AG08396 (cell line): ENCODE data around the gene ANKRD13C.
A peak's percentile ranks its signal among the peaks of the same experiment; 100 is the strongest.

Experiments used
- DNase-seq: peaks from one replicate; pipeline ENCODE4 v3.0.0; 2012; ENCODE audit warnings: low spot score, mixed read lengths

The ANKRD13C gene

GRCh38 chr1:70293186-70293843 lies 61.2 kb downstream of the ANKRD13C start:
- DNase-seq: no peak

DNA sequence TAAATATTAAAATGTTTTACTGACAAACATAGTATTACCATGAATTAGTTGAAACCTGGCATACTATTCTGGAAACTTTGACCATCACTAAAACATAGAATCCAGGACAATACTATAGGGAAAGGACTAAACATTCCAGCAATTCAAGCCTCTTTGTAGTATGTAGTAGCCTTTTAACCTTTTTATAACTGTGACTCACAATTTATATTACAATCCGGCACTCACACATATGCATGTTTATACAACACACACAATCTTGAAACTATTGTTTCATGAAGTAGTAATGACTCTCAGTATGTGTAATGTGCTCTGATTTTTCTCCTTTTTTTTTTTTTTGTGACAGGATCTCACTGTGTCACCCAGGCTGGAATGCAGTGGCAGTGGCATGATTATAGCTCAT lies 64.3 kb downstream of the ANKRD13C start:
- DNase-seq: peak; percentile 6

DNA sequence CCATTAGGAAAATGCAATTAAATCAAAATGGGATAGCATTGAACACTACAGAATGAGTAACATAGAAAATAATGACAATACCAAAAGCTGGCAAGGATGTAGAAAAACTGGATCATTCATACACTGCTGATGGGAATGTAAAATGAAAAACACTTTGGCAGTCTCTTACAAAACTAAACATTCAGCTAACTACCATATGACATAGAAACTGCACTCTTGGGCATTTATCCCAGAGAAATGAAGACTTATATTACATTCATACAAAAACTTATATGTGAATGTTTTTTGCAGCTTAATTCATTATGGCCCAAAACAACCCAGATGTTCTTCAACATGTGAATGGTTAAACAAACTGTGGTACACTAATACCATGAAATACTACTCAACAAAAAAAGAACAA lies 66.4 kb downstream of the ANKRD13C start:
- DNase-seq: no peak

- DNase-seq: no peak
Measured at GRCh38 chr1:70286453-70286852, 68.1 kb downstream of the ANKRD13C start.

DNA sequence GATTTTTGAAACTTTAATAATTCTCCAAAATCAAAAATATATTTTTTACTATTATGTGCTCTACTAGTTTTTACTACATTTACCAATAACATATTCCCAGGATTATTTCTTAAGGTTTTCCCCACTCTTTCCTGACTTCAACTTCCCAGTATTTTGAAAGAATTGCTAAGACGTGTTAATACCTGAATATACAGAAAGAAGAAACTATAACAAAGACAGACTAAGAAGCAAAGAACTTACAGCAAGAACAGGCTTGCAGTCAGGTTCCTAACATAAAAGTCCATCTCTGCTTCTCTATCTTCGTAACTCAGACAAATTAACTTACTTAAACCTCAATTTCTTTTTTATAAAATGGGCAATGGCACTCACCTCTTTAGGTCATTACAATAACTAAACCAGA lies 70.2 kb downstream of the ANKRD13C start:
- no peak for DNase-seq

- no peak for DNase-seq
Measured at GRCh38 chr1:70278710-70279109, 75.8 kb downstream of the ANKRD13C start.

- no peak for DNase-seq
Measured at GRCh38 chr1:70277875-70278274, 76.6 kb downstream of the ANKRD13C start.

DNA sequence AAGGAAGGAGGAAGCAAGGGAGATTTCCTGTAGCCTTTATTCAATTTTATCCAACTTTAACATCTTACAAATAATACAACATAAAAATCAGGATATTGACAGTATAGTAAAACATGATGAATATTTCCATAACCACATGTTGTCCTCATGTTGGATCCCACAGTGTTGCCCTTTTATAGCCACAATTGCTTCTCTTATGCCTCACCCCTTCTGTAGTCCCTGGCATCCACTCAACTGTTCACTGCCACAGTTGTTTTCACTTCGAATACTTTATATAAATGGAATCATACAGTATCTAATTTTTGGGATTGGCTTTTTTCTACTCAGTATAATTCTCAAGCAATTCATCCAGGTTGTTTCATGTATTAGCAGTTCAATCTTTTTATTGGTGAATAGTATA lies 88.6 kb downstream of the ANKRD13C start:
- DNase-seq: no peak

DNA sequence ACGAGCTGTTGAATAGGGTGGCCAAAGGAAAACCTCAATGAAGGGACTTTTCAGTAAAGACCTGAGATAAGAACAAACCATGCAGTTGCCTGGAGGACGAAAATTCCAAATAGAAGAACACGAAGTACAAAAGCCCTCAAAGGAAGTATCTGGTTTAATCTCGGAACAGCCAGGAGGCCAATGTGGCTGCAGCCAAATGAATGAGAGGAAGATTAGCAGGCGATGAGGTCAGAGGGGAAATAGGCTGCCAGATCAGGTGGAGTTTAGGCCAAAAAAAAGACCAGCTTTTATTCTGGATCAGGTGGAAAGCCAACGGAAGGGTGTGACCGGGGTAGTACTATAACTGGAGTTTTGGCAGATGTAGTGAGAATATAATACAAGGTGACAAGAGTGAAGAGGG lies 89.7 kb downstream of the ANKRD13C start:
- no peak for DNase-seq

- DNase-seq: no peak
Measured at GRCh38 chr1:70256664-70257063, 97.9 kb downstream of the ANKRD13C start.

DNA sequence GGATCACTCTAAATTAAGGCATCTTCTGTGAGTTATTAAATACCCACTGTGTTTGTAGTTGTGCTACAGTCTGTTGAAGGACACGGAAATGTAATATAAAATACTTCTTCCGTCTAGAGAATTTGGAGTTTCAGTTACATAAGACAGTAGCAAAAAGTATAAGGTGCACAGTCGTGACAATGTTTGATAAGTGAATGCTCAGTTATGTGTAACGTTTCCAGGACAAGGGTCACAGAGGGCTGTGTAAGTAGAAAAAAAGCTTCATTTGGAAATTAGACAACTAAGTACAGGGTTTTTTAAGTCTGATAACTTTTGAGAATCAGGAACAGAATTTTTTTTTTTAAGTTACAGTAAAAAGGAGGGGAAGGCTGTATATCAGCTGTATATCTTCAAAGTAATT lies 105.8 kb downstream of the ANKRD13C start:
- DNase-seq: no peak

GRCh38 chr1:70247768-70248167 lies 106.8 kb downstream of the ANKRD13C start:
- no peak for DNase-seq

GRCh38 chr1:70247122-70247521 lies 107.4 kb downstream of the ANKRD13C start:
- DNase-seq: no peak

DNA sequence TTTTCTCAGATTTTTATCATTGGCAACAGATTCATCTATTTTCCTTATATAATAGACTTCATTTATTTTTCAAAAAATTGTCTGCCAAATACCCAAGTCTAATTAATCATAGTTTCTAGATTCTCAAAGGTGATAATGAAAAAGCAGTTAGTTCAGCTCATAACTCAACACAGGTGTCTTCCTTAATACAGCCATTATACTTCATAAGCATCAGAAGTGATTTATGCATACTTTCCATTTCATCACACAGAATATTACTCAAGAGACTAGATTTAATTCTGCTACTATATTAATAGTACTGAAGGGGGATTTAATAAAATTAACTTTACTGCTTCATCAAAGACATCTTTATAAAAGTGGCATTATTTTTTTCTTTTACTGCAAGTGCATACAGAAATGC lies 114.6 kb downstream of the ANKRD13C start:
- DNase-seq: no peak

- no peak for DNase-seq
Measured at GRCh38 chr1:70234733-70235132, 119.8 kb downstream of the ANKRD13C start.

DNA sequence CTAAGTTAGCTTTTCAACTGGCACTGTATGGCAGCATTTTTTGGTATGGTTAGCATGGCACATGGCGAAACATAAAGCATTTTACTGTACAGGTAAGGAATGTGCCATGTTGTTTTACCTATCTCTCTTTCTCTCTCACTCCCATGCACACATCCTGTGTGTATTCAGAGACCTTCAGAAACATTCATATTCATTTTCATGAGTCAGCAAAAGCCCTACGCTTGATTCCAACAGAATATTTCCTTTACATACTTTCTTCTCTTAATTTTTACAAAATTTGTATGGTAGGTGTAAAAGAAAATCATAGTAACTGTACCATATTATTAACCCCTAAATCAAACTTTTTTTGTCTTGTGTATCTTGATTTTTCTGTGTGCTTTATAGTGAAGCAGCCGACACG lies 123.0 kb downstream of the ANKRD13C start:
- DNase-seq: no peak

GRCh38 chr1:70228670-70229069 lies 125.9 kb downstream of the ANKRD13C start:
- DNase-seq: no peak

DNA sequence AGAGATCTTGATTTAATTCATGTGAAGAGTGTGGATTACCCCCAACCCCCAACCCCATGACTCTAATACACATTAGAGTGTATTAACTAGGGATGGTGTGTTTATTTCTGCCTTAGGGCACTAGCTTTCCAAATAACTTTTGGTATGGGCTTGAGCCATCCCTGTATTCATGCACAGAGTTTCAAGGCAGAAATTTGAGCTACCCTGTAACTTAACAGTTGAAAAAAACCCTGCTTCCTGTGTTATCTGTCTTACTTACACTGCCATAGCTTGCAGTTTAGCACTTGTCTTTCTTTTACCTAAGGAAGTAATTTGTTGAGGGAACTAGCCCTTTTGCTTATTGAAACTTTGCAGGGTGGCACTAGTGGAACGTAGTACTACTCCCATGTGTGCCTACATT lies 127.1 kb downstream of the ANKRD13C start:
- no peak for DNase-seq

DNA sequence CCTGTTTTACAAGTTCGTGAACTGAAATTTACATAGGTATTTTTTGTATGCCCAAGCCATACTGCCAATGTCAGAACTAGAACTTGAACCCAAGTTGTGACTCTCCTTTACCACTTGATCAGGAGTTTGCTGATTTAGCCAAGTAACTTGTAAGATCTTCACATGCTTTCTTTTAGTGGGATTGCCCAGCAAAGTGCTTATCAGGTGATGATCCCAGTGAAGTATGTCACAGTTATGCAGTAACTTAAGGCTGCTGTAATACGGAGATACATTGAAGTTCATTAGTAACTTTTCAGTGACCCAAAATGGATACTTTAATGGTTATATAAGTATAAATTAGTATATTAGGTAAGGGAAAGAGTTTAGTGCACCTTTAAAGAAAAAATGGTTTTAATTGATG lies 129.6 kb downstream of the ANKRD13C start:
- no peak for DNase-seq

GRCh38 chr1:70222716-70223235 lies 131.7 kb downstream of the ANKRD13C start:
- no peak for DNase-seq

DNA sequence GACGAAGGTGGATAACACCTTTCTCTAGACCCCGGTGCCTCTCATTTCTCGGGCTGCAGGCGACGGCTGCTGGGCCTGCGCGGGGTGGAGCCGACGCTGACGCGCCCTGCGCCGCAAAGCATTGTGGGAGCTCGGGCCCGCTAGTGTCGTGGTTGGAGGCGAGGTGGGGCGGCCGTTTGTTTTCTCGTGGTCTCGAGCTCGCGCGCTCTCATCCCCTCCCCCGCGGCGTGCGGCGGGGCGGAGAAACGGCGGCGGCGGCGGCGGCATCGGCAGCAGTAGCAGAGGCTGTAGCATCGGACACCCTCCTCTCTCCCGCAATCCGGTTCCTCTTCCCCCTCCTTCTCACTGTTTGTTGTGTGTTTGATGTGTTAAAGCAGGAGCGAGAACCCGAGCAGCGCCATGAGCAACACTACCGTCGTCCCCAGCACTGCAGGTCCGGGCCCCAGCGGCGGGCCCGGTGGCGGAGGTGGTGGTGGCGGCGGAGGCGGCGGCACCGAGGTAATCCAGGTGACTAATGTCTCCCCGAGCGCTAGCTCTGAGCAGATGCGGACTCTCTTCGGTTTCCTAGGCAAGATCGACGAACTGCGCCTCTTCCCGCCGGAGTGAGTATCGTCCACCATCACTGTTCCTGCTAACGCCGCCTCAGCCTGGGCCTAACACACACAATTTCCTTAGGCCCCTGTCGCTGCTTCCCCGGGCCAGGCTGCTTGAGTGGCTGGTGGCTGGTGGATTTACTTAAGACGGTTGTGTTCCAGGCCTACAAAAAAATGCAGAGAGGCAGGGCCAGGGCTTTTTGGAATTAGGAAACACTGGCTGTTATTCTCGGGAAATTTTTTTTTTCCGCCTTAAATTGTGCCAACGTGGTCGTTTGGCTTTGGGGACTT lies 133.0 kb downstream of the ANKRD13C start, which contains the start of gene SRSF11:
SRSF11 (plus strand) TSS at position 143 of the 884 bp plus-strand sequence; CDS start at position 400, 257 bp downstream.
- peak; percentile 95 for DNase-seq

DNA sequence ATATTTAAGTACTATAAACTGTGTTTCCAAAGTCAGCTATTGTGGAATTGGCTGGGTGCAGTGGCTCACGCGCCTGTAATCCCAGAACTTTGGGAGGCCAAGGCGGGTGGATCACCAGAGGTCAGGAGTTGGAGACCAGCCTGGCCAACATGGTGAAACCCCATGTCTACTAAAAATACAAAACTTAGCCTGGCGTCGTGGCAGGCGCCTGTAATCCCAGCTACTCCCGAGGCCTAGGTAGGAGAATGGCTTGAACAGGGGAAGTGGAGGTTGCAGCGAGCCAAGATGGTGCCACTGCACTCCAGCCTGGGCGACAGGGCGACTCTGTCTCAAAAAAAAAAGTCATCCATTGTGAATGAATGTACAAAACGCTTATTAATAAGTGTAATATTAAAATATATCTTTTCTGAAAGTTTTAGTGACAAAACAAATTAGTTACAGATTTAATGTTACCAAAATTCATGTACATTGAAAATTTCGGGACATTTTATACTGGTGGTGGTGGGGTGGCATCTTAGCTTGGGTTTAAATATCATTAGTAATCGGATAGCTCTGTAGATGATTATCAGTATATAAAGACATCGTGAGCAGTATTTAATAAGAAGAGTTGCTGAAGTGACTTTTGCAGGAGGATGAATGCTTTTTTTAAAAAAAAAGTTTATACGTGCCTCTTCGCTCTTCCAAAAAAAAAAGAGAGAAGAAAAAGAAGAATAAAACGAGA lies 133.8 kb downstream of the ANKRD13C start:
- no peak for DNase-seq

GRCh38 chr1:70220015-70220414 lies 134.5 kb downstream of the ANKRD13C start:
- DNase-seq: no peak
